Erythroblast (primary cell): ENCODE measurements around the gene KLHDC2.

Experiments used
- DNase-seq, 2 experiments: peaks; one replicate each; lab custom pipeline; 2025; lab: John Stamatoyannopoulos, UW
- GATA1 ChIP-seq: IDR thresholded peaks from 2 replicates; pipeline ENCODE4 v1.6.1; 2011; ENCODE audit warnings: low read depth, mild to moderate bottlenecking, control low read depth, low read length, moderate library complexity
- POLR2A ChIP-seq: IDR thresholded peaks from 2 replicates; pipeline ENCODE4 v1.6.1; 2011; ENCODE audit warnings: mild to moderate bottlenecking, low read length

The KLHDC2 gene

DNA sequence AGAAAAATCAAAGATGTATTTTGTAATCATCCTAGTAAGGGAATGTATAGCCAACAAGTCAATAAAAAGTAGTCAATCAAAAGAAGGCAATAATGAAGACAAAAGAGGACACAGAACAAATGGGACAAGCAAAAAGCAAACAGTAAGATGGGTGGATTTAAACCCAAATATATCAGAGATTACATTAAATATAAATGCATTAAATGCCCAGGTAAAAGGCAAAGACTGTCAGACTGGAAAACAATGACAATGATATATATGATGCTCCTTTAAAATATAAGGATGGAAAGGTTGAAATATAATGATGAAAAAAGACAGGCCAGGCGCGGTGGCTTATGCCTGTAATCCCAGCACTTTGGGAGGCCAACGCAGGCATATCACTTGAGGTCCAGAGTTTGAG, 48.9 kb downstream of the KLHDC2 start:
- no peak for TF ChIP-seq GATA1
- no peak for TF ChIP-seq POLR2A
- DNase-seq: no peak

DNA sequence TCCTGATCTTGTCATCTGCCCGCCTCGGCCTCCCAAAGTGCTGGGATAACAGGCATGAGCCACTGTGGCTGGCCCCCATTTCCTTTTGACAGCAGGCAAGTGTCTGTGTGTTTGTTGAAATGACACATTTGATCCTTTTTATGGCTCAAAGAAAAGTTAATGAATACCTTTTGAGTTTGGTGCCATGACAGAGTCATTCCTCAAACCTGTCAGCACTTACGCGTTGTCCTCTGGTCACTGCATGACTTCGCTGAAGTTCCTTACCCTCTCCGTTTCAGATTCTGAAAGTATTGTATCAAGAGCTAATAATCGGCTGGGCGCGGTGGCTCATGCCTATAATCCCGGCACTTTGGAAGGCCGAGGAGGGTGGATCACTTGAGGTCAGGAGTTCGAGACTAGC, 52.2 kb downstream of the KLHDC2 start:
- TF ChIP-seq GATA1 (no peak), POLR2A (no peak)
- DNase-seq: no peak

DNA sequence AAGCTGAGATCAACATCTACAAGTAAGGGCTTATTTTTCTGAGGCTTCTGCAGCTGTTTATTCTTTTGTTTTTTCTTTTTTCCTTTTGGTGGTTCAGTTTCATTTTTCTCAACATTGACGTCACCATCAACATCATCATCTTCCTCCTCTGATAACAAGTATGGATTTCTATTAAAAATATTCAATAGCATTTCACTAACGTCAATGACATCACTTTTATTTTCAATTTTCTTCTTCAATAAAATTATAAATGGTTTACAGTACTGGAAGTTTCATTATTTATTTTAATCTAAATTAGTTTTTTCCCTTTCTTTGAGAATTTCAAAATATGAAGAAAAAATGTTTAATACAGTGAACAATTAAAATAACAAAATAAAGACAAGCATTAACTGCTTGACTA, 60.7 kb downstream of the KLHDC2 start:
- TF ChIP-seq POLR2A: no peak
- no peak for TF ChIP-seq GATA1
- no peak for DNase-seq
